Activated naive CD8-positive, alpha-beta T cell (primary cell): ENCODE results near the gene GSTK1.
A peak's percentile ranks its signal among the peaks of the same experiment; 100 is the strongest.
"Not testable (repeated sequence)": the region's sequence is repeated elsewhere in the genome, so short reads cannot be mapped to it uniquely, and the experiment has no call there.

Experiments
- H3K27ac Mint-ChIP-seq: one replicate; pipeline ENCODE4 v1.8.0; 2021; ENCODE audit warnings: mixed read lengths
- H3K27me3 Mint-ChIP-seq: one replicate; pipeline ENCODE4 v1.8.0; 2021; ENCODE audit warnings: mixed read lengths
- H3K36me3 Mint-ChIP-seq: one replicate; pipeline ENCODE4 v1.8.0; 2021; ENCODE audit warnings: mixed read lengths
- H3K4me1 Mint-ChIP-seq: one replicate; pipeline ENCODE4 v1.8.0; 2021; ENCODE audit warnings: low read depth, mixed read lengths
- H3K4me3 Mint-ChIP-seq: one replicate; pipeline ENCODE4 v1.8.0; 2021; ENCODE audit warnings: mild to moderate bottlenecking, mixed read lengths
- H3K9me3 Mint-ChIP-seq: one replicate; pipeline ENCODE4 v1.8.0; 2021; ENCODE audit warnings: low read depth, mixed read lengths

GSTK1 gene

DNA sequence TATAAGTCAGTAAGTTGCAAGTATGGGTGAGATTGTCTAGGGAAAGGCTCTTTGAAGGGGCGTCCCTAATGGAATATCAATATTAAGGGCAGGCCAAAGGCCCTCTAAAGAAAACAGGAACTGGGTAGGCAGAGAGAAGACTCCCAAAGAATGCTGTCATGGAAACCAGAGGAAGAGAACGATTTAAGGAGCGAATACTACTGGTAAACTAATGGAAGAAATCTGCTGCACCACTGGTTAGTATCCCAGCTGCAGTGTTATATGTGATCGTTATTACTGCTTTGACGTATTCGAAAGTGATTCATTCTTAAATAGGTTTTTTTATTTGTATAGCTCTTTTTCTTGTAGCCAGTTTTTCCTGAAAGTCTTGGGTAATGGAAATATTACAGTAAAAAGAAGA, 26.2 kb downstream of the GSTK1 start:
- H3K4me1 Mint-ChIP-seq: peaks cover 55% of the 10 kb centered on the region
- no peaks in the 10 kb centered on the region for H3K9me3 Mint-ChIP-seq
- peak overlapping the region; percentile 98 for H3K4me3 Mint-ChIP-seq
- H3K27me3 Mint-ChIP-seq: no peaks in the 10 kb centered on the region
- peak overlapping the region; percentile 96 for H3K27ac Mint-ChIP-seq
- peaks cover 9% of the 10 kb centered on the region for H3K36me3 Mint-ChIP-seq

DNA sequence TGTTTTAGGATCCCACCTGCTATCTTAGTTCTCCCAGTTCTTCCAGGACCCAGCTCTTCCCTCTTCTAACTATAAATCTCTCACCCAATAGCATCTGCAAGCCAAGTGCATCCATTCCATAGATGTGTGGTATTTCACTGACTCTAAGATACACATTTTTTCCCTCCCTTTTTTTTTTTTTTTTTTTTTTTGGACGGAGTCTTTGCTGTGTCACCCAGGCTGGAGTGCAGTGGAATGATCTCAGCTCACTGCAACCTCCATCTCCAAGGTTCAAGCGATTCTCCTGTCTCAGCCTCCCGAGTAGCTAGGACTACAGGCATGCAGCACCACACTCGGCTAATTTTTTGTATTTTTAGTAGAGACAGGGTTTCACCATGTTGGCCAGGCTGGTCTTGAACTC, 26.6 kb downstream of the GSTK1 start:
- peak overlapping the region; percentile 96 for H3K27ac Mint-ChIP-seq
- not testable (repeated sequence) for H3K9me3 Mint-ChIP-seq, H3K27me3 Mint-ChIP-seq, H3K36me3 Mint-ChIP-seq
- H3K4me1 Mint-ChIP-seq: peaks cover 56% of the 10 kb centered on the region
- peak overlapping the region; percentile 98 for H3K4me3 Mint-ChIP-seq

DNA sequence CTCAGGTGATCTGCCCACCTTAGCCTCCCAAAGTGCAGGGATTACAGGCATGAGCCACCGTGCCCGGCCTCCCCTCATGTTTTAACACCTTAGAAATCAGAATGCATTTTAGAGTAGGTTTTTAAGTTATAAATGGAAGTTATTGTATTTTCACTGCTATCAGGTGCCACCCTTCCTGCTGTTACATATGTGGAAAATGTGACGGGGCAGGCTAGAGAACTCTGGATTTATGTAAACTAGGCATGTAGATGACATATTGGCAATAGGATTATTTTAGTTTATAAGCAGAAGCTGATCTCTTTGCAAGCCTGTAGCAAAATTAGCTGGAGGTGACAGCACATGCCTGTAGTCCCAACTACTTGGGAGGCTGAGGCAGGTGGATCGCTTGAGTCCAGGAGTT, 27.1 kb downstream of the GSTK1 start:
- peaks cover 9% of the 10 kb centered on the region for H3K36me3 Mint-ChIP-seq
- H3K27me3 Mint-ChIP-seq: no peaks in the 10 kb centered on the region
- H3K9me3 Mint-ChIP-seq: no peaks in the 10 kb centered on the region
- H3K27ac Mint-ChIP-seq: peak overlapping the region; percentile 46
- peaks cover 59% of the 10 kb centered on the region for H3K4me1 Mint-ChIP-seq
- H3K4me3 Mint-ChIP-seq: peak overlapping the region; percentile 98

DNA sequence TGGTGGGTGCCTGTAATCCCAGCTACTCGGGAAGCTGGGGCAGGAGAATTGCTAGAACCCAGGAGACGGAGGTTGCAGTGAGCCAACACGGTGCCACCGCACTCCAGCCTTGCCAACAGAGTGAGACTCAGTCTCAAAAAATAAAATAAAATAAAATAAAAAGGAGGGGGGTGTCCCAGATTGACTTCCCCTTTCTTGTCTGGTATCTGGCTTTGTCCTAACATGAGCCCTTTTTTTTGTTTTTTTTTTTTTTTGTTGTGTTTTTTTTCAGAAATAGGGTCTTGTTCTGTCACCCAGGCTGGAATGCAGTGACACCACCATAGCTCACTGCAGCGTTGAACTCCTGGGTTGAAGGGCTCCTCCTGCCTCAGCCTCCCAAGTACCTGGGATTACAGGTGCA, 29.6 kb downstream of the GSTK1 start:
- H3K4me1 Mint-ChIP-seq: peaks cover 66% of the 10 kb centered on the region
- no peak overlapping the region for H3K27ac Mint-ChIP-seq
- H3K9me3 Mint-ChIP-seq: no peaks in the 10 kb centered on the region
- peaks cover 12% of the 10 kb centered on the region for H3K36me3 Mint-ChIP-seq
- no peaks in the 10 kb centered on the region for H3K27me3 Mint-ChIP-seq
- no peak overlapping the region for H3K4me3 Mint-ChIP-seq

DNA sequence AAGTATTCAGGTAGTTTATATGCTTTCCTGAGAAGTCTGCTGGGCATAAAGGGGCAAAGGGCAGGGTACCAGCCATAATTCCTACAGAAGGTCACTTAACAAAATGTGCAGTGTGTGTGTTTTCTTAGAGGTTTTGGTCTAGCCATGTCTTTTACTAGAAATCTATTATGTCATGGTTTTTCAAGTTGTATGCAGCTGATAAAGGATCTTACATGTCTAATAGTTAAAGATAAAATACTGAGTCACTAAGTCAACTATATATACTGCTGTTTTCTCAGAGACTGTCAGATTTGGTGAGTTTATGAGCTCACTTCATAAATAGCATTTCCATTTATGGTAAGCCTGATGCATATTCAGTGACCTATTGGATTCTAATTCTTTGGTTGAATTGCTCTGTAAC, 32.6 kb downstream of the GSTK1 start:
- no peaks in the 10 kb centered on the region for H3K27me3 Mint-ChIP-seq
- H3K4me1 Mint-ChIP-seq: peaks cover 52% of the 10 kb centered on the region
- H3K4me3 Mint-ChIP-seq: peak overlapping the region; percentile 4
- H3K9me3 Mint-ChIP-seq: no peaks in the 10 kb centered on the region
- peak overlapping the region; percentile 58 for H3K27ac Mint-ChIP-seq
- peaks cover 16% of the 10 kb centered on the region for H3K36me3 Mint-ChIP-seq

DNA sequence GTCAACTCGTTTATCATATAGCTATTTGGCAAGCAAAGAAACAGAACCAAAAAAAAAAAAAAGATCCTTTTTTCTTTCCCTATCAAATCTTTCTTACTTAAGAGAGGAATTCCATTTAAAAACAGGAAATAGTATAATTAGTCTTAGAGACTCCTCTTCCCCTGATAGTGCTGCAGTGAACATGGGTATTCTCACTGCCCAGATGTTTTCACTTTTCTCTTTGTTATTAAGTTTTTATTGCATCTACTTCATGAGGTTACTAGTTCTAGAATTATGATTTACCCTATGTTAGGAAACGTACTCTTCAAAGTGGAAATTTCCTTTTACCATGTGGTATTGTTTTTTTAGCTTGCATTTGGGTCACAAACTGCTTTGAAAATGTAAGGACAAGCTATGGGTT, 33.4 kb downstream of the GSTK1 start:
- no peak overlapping the region for H3K4me3 Mint-ChIP-seq
- peaks cover 17% of the 10 kb centered on the region for H3K36me3 Mint-ChIP-seq
- peaks cover 45% of the 10 kb centered on the region for H3K4me1 Mint-ChIP-seq
- H3K9me3 Mint-ChIP-seq: no peaks in the 10 kb centered on the region
- no peak overlapping the region for H3K27ac Mint-ChIP-seq
- H3K27me3 Mint-ChIP-seq: no peaks in the 10 kb centered on the region

DNA sequence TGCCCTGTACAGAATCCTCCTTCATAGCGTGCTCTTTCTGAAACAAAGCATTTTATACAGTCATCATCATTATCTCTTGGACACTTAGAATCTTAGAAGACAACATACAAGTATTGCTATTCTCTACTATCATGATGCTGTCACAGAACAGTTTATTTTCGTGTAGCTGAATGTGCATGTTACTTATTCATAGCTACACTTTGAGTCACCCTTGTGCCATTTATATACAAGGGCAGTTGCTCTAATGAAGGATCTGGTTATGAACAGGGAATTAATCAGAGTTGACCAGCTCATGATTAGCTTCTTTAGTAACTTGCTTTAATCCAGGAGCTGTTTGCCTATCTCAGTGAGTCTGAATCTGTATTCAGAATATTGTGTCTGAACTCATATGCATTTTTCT, 36.1 kb downstream of the GSTK1 start:
- Mint-ChIP-seq H3K4me1 (peaks cover 32% of the 10 kb centered on the region), H3K27me3 (no peaks in the 10 kb centered on the region), H3K9me3 (no peaks in the 10 kb centered on the region), H3K4me3 (no peak overlapping the region), H3K36me3 (peaks cover 21% of the 10 kb centered on the region), H3K27ac (no peak overlapping the region)

DNA sequence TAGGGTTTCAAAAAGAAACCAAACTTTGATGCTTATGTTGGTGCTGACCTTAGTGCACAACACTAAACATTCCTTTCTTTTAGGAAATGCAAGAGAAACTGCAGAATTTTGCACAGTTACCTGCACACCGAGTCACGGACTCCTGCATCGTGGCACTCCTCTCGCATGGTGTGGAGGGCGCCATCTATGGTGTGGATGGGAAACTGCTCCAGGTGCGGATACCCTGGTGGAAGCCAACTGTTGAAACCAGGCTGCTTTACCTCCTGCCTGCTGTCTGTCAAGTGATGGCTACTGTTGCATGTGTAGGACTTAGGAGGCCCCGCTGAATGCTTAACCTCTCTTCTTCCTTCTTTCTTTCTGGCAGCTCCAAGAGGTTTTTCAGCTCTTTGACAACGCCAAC, 36.6 kb downstream of the GSTK1 start:
- no peaks in the 10 kb centered on the region for H3K27me3 Mint-ChIP-seq
- H3K4me3 Mint-ChIP-seq: no peak overlapping the region
- peak overlapping the region; percentile 19 for H3K27ac Mint-ChIP-seq
- H3K36me3 Mint-ChIP-seq: peaks cover 21% of the 10 kb centered on the region
- no peaks in the 10 kb centered on the region for H3K9me3 Mint-ChIP-seq
- H3K4me1 Mint-ChIP-seq: peaks cover 28% of the 10 kb centered on the region

DNA sequence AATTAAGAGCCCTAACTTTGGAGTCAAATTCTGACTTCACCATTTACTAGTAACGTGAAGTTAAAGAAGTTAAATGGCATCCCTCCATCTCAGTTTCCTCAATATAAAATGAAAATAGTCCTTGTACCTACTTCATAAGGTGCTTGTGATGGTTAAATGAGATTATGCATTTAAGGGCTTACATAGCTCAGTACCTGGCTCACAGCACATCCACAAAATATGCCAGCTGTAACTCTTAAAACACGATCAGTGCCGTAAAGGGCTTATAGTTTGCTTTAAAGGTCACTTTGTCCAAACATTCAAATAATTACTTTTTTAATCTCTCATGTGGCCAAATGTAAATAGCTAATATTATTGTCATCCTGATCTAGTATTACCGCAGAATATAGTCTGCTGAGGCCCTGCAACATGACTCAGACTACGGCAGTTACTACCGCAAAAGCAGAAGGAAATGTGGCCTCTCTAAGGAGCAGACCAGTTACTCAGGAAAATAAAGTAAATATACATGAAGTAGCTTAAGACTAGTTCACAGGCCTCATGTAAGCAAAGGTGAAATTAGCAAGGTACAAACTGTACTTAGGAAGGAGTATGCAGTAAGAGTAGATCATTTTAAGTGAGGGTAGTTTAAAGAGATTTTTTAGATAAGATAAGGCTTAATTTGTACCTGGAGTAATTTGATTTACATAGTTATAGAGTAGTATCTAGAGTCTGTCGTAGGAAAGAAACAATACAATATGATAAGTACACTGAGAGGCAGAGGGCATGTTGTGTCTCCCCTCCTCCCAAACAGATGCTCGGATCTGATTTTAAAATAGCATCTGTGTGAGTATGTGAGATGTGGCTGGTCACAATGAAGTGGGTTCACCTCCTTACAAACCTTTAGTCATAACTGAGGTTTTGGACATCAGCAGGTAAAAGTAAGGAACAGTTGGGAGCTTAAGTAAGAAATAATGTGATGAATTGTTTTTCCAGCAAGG, 38.0 kb downstream of the GSTK1 start:
- Mint-ChIP-seq H3K9me3 (no peaks in the 10 kb centered on the region), H3K4me1 (peaks cover 26% of the 10 kb centered on the region), H3K27me3 (no peaks in the 10 kb centered on the region), H3K36me3 (peaks cover 27% of the 10 kb centered on the region), H3K4me3 (no peak overlapping the region), H3K27ac (no peak overlapping the region)

DNA sequence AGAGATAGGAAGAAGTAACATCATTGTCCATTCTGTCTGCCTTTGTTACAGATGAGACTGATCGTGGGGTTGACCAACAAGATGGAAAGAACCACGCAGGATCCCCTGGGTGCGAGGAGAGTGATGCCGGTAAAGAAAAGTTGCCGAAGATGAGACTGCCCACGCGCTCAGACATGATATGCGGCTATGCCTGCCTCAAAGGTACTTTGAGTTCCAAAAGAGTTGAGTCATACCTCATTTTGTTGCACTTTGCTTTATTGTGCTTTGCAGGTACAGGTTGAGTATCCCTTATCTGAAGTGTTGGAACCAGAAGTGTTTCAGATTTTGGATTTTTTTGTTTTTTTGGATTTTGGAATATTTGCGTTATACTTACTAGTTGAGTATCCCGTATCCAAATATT, 40.5 kb downstream of the GSTK1 start:
- no peaks in the 10 kb centered on the region for H3K9me3 Mint-ChIP-seq
- peaks cover 28% of the 10 kb centered on the region for H3K4me1 Mint-ChIP-seq
- H3K4me3 Mint-ChIP-seq: no peak overlapping the region
- no peaks in the 10 kb centered on the region for H3K27me3 Mint-ChIP-seq
- H3K36me3 Mint-ChIP-seq: peaks cover 41% of the 10 kb centered on the region
- no peak overlapping the region for H3K27ac Mint-ChIP-seq

DNA sequence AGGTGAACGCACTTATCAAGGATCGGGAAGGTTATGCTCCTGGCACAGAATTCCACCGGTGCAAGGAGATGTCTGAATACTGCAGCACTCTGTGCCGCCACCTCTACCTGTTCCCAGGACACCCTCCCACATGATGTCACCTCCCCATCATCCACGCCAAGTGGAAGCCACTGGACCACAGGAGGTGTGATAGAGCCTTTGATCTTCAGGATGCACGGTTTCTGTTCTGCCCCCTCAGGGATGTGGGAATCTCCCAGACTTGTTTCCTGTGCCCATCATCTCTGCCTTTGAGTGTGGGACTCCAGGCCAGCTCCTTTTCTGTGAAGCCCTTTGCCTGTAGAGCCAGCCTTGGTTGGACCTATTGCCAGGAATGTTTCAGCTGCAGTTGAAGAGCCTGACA, 41.7 kb downstream of the GSTK1 start:
- no peak overlapping the region for H3K4me3 Mint-ChIP-seq
- H3K9me3 Mint-ChIP-seq: no peaks in the 10 kb centered on the region
- H3K27ac Mint-ChIP-seq: no peak overlapping the region
- H3K27me3 Mint-ChIP-seq: no peaks in the 10 kb centered on the region
- peaks cover 25% of the 10 kb centered on the region for H3K4me1 Mint-ChIP-seq
- H3K36me3 Mint-ChIP-seq: peaks cover 43% of the 10 kb centered on the region

DNA sequence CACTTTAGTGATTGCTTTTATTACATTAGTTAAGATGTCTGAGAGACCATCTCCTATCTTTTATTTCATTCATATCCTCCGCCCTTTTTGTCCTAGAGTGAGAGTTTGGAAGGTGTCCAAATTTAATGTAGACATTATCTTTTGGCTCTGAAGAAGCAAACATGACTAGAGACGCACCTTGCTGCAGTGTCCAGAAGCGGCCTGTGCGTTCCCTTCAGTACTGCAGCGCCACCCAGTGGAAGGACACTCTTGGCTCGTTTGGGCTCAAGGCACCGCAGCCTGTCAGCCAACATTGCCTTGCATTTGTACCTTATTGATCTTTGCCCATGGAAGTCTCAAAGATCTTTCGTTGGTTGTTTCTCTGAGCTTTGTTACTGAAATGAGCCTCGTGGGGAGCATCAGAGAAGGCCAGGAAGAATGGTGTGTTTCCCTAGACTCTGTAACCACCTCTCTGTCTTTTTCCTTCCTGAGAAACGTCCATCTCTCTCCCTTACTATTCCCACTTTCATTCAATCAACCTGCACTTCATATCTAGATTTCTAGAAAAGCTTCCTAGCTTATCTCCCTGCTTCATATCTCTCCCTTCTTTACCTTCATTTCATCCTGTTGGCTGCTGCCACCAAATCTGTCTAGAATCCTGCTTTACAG, 42.3 kb downstream of the GSTK1 start:
- Mint-ChIP-seq H3K27me3 (no peaks in the 10 kb centered on the region), H3K36me3 (peaks cover 42% of the 10 kb centered on the region), H3K4me3 (no peak overlapping the region)

DNA sequence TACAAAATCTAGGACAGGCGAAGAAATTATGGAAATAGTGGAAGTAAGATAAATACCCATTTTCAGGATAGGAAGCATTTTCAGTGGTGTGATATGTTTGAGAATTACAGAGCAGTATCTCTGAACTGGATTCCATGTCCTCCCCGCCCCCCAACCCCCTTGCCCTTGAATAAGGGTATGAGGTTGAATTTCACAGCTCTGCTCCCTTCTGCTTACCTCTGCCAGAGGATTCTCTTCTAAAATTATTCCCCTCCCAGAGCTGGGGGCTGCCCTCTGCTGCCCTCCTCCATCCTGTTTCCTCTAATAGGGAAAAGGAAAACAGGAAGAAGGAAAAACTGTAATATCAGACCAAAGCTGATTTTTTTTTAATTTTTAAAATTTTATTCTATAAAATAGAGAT, 45.4 kb downstream of the GSTK1 start:
- H3K4me3 Mint-ChIP-seq: no peak overlapping the region
- H3K36me3 Mint-ChIP-seq: peaks cover 27% of the 10 kb centered on the region
- no peaks in the 10 kb centered on the region for H3K9me3 Mint-ChIP-seq
- H3K4me1 Mint-ChIP-seq: peaks cover 41% of the 10 kb centered on the region
- H3K27me3 Mint-ChIP-seq: no peaks in the 10 kb centered on the region
- H3K27ac Mint-ChIP-seq: peak overlapping the region; percentile 43

More for the DNA sequence above, 42.3 kb downstream of the GSTK1 start:
- Mint-ChIP-seq H3K9me3 (no peaks in the 10 kb centered on the region), H3K4me1 (peaks cover 31% of the 10 kb centered on the region), H3K27ac (peak overlapping the region; percentile 70)

DNA sequence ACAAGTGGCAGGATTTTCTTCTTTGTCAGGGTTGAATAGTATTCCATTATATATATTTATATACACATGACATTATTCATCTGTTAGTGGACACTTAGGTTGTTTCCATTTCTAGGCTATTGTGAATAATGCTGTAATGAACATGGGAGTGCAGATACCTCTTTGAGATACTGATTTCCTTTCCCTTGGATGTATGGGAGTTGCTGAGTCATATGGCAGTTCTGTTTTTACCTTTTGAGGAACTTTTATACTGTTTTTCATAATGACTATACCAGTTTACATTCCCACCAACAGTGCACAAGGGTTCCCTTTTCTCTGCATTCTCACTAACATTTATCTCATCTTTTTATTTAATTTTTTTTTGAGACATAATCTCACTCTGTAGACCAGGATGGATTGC, 50.9 kb downstream of the GSTK1 start:
- H3K9me3 Mint-ChIP-seq: no peaks in the 10 kb centered on the region
- no peak overlapping the region for H3K4me3 Mint-ChIP-seq
- H3K4me1 Mint-ChIP-seq: peaks cover 20% of the 10 kb centered on the region
- H3K27me3 Mint-ChIP-seq: no peaks in the 10 kb centered on the region
- no peak overlapping the region for H3K27ac Mint-ChIP-seq
- H3K36me3 Mint-ChIP-seq: peaks cover 5% of the 10 kb centered on the region

DNA sequence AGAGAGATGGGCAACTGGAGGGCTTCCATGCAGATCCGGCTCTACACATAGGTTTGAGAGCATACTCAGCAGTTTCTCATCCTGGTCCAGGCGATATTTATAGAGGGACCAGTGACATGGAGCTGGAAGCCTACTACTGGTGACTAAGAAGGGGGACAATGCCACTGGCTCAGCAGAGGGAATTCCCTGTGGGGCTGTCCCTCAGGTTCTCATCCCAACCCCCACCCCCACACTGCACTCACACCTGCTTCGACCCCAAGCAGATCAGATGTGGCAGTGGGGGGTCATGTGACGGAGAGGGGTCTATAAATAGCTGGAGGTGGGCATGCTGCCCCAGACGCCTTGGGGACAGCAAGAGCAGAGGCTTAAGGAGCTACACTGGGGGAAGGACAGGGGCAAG, 52.5 kb downstream of the GSTK1 start, which contains the start of gene CLCN1:
TSS of gene CLCN1 (plus strand) at position 336 of the 400 bp plus-strand sequence. CDS start 102 bp downstream, outside the sequence.
- Mint-ChIP-seq H3K36me3 (peaks cover 3% of the 10 kb centered on the region), H3K27ac (no peak within 1 kb of the TSS), H3K9me3 (no peaks in the 10 kb centered on the region), H3K4me1 (peaks cover 7% of the 10 kb centered on the region), H3K4me3 (no peak within 1 kb of the TSS), H3K27me3 (no peaks in the 10 kb centered on the region)
